ENCODE measurements around the gene SLC49A3. TPM values are rescaled to one million over a fixed set of nuclear protein-coding genes. Genes with fewer than 3 reads are reported as not detected.

Gene SLC49A3
- total RNA-seq, 1 experiment from 2014 or later: 8.1 TPM

DNA sequence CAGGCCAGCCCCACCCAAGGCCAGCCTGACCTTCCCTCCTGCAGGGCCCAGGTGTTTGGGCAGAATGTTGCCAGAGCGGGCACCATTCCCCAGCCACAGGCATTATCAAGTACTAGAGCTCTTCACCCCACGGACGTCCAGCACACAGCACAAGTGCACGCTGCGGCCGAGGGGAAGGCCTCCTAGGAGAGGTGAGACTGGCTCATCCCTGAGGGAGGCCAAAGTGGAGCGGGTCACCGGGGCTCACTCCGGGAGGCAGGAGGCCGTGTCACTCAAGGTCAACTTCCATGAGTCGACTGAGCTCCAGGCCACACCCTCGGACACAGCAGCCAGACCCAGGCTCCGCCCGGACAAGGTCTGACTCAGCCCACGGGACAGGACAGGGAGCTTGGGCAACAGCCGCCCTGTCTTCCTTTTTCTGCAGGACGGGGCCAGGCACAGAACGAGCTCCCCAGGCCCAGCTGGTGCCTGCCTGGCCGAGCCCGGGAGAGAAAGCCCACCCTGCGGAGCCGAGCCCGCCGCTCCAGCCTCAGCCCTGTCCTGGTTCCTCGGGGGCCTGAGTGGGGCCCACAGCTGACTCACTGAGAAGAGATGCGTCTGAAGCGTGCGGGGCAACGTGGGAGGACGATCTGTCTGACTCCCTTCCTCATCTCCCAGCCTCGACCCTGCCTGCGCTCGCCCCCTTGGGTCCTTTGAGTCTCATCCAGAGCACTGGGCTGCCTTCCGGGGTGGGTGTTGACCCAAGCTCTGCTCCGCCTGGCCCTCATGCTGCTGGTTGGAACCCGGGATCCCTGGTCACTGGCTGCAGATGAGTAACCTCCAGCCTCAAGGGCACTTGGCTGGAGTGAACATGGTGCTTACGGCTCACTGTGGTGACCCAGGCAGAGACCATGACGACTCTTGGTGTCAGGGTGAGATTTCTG is 1.6 kb downstream of the SLC49A3 start:
- no peak for TF ChIP-seq EZH2 (IDR thresholded peaks at IDR 0.05; ENCODE audit: low read depth)
- TF ChIP-seq, protein P1, sequence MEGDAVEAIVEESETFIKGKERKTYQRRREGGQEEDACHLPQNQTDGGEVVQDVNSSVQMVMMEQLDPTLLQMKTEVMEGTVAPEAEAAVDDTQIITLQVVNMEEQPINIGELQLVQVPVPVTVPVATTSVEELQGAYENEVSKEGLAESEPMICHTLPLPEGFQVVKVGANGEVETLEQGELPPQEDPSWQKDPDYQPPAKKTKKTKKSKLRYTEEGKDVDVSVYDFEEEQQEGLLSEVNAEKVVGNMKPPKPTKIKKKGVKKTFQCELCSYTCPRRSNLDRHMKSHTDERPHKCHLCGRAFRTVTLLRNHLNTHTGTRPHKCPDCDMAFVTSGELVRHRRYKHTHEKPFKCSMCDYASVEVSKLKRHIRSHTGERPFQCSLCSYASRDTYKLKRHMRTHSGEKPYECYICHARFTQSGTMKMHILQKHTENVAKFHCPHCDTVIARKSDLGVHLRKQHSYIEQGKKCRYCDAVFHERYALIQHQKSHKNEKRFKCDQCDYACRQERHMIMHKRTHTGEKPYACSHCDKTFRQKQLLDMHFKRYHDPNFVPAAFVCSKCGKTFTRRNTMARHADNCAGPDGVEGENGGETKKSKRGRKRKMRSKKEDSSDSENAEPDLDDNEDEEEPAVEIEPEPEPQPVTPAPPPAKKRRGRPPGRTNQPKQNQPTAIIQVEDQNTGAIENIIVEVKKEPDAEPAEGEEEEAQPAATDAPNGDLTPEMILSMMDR (conservative IDR thresholded peaks at IDR 0.05): no peak
- Histone ChIP-seq H2AFZ (no peak overlapping the region), H3K27me3 (ENCODE audit: insufficient read depth, low read depth) (no peaks in the 10 kb centered on the region), H3K4me2 (peak overlapping the region; percentile 74), H3K4me1 (replicated peaks; ENCODE audit: insufficient read depth) (peaks cover 19% of the 10 kb centered on the region), H3K27ac (peak overlapping the region; percentile 5; the same call in 1 of the 2 replicates), H3K9me2 (ENCODE audit: insufficient read depth) (no peaks in the 10 kb centered on the region), H4K20me1 (ENCODE audit: insufficient read depth) (no peaks in the 10 kb centered on the region), H3K9me3 (ENCODE audit: insufficient read depth, low read depth) (no peaks in the 10 kb centered on the region), H3K79me2 (ENCODE audit: low read depth) (no peaks in the 10 kb centered on the region), H3K4me3 (peak overlapping the region; percentile 28; the same call in 1 of the 2 replicates), H3F3A (ENCODE audit: insufficient read depth, low read depth) (peaks cover 11% of the 10 kb centered on the region; the same call in 1 of the 2 replicates), H3K36me3 (ENCODE audit: low read depth) (no peaks in the 10 kb centered on the region)
- POLR2A ChIA-PET (ENCODE audit: unreplicated experiment): interaction anchor here (0.6 to 1.2 kb wide), 4 partner anchors 13 to 141 kb away, joined by 4 to 5 read pairs (median 4); partner anchors contain the start of genes ATP5ME and MYL5
- CTCF ChIA-PET: no interaction called here
- peak; percentile 86 to 89 for DNase-seq
- BruUV-seq (replicated peaks): TSS peak; percentile 49
- intact Hi-C loops (cut with micrococcal nuclease; ENCODE audit: unreplicated experiment): loop anchor here (2.0 kb wide), 1 partner anchor 17 kb away; the partner anchor contains the start of gene PCGF3

DNA sequence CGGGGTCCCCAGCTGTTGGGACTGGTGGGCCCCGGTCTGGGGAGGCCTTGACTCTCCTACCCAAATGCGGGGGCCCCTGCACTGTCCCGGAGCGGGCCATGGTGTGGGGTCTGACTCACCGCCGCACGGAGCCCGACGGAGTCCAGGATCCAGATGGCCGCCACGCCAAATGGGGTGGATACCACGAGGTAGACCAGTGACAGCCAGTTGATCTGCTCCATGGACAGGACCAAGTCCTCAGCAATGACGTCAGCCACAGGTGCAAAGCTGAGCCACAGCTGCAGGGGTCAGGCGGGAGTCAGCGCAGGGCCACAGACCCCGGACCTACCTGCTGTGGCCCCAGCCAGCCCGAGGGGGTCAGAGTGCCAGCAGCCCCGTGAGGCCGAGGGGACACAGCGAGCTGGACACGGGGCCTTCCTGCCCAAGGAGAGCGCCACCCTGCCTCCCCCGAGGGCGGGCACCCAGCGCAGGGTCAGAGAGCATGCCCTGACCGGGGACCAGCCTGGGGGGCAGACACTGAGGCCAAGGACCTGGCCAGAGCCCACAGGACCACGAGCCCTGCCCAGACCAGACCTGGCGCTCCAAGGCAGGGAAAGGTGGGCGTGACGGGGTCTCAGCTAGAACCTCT is 2.4 kb downstream of the SLC49A3 start:
- no peaks in the 10 kb centered on the region for H3K9me2 ChIP-seq (ENCODE audit: insufficient read depth)
- H3K4me3 ChIP-seq: no peak overlapping the region
- ChIA-PET CTCF (no interaction called here), POLR2A (ENCODE audit: unreplicated experiment) (interaction anchor here (1.2 kb wide), 1 partner anchor 12 kb away, joined by 5 read pairs; the partner anchor contains the start of genes ATP5ME and MYL5)
- H3F3A ChIP-seq (ENCODE audit: insufficient read depth, low read depth): peaks cover 11% of the 10 kb centered on the region; the same call in 1 of the 2 replicates
- H3K9me3 ChIP-seq (ENCODE audit: insufficient read depth, low read depth): no peaks in the 10 kb centered on the region
- H3K27me3 ChIP-seq (ENCODE audit: insufficient read depth, low read depth): no peaks in the 10 kb centered on the region
- TF ChIP-seq, protein P1 (conservative IDR thresholded peaks at IDR 0.05): no peak
- TF ChIP-seq EZH2 (IDR thresholded peaks at IDR 0.05; ENCODE audit: low read depth): no peak
- H4K20me1 ChIP-seq (ENCODE audit: insufficient read depth): no peaks in the 10 kb centered on the region
- intact Hi-C loops (cut with micrococcal nuclease; ENCODE audit: unreplicated experiment): loop anchor here (2.0 kb wide), 1 partner anchor 18 kb away; the partner anchor contains the start of gene PCGF3
- H3K4me1 ChIP-seq (replicated peaks; ENCODE audit: insufficient read depth): peaks cover 19% of the 10 kb centered on the region
- no peak overlapping the region for H3K27ac ChIP-seq
- H3K36me3 ChIP-seq (ENCODE audit: low read depth): no peaks in the 10 kb centered on the region
- BruUV-seq (replicated peaks): no TSS peak
- no peak overlapping the region for H2AFZ ChIP-seq
- H3K4me2 ChIP-seq: peak overlapping the region; percentile 74; the same call in 1 of the 2 replicates
- H3K79me2 ChIP-seq (ENCODE audit: low read depth): no peaks in the 10 kb centered on the region
- DNase-seq: no peak

DNA sequence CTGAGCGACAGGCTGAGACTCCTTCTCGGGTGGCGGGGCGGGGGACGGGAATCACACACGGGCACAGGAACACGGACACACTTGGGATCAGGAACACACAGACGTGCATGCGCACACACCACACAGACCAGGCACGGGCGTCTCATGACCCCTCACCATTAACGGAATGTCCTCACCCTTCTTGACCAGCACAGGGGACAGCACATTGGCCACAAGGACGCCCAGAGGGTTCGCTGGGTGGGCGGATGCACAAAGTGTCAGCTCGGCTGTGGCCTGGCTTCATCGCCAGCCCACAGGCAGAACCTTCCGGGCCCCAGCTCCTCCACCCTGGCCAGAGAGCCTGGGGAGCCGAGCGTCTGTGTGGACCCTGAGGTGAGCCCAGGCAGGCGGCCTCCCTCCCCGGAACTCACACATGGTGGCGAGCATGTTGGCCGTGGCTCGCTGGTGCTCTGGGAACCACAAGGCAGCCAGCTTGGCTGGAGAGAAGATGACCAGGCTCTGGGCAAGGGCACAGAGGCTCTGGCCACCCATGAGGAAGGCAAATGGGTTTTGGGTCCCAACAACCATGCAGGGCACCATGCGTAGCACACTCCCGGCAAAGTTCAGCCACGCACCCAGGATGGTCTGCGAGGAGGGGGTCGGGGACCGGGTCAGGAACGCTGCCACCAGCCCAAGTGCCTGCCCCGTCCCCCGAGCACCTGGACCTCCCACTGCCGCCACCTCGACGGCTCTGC is 3.1 kb downstream of the SLC49A3 start:
- no peak overlapping the region for H3K27ac ChIP-seq
- CTCF ChIA-PET: no interaction called here
- H3K27me3 ChIP-seq (ENCODE audit: insufficient read depth, low read depth): no peaks in the 10 kb centered on the region
- no peaks in the 10 kb centered on the region for H3K9me2 ChIP-seq (ENCODE audit: insufficient read depth)
- POLR2A ChIA-PET (ENCODE audit: unreplicated experiment): no interaction called here
- no peak overlapping the region for H3K4me3 ChIP-seq
- intact Hi-C loops (cut with micrococcal nuclease; ENCODE audit: unreplicated experiment): loop anchor here (2.0 kb wide), 1 partner anchor 19 kb away; the partner anchor contains the start of gene PCGF3
- H3K36me3 ChIP-seq (ENCODE audit: low read depth): no peaks in the 10 kb centered on the region
- H3K9me3 ChIP-seq (ENCODE audit: insufficient read depth, low read depth): no peaks in the 10 kb centered on the region
- no peaks in the 10 kb centered on the region for H3K79me2 ChIP-seq (ENCODE audit: low read depth)
- TF ChIP-seq, protein P1 (conservative IDR thresholded peaks at IDR 0.05): no peak
- no peak for TF ChIP-seq EZH2 (IDR thresholded peaks at IDR 0.05; ENCODE audit: low read depth)
- H3K4me1 ChIP-seq (replicated peaks; ENCODE audit: insufficient read depth): peaks cover 19% of the 10 kb centered on the region
- DNase-seq: no peak
- no peak overlapping the region for H2AFZ ChIP-seq
- no peaks in the 10 kb centered on the region for H4K20me1 ChIP-seq (ENCODE audit: insufficient read depth)
- no TSS peak for BruUV-seq (replicated peaks)
- no peak overlapping the region for H3K4me2 ChIP-seq
- H3F3A ChIP-seq (ENCODE audit: insufficient read depth, low read depth): peaks cover 11% of the 10 kb centered on the region; the same call in 1 of the 2 replicates

All from PC-9 (cell line).